Activated CD4-positive, alpha-beta T cell treated with anti-CD3 and anti-CD28 coated beads, Interleukin-2, amount 50 U/mL, for 16 hours (primary cell): ENCODE measurements around the gene SOCS1.
"Not testable (repeated sequence)": the region's sequence is repeated elsewhere in the genome, so short reads cannot be mapped to it uniquely, and the experiment has no call there.

Experiments
- DNase-seq: peaks from one replicate; pipeline ENCODE4 v3.0.0-alpha.2; 2020

SOCS1 gene

DNA sequence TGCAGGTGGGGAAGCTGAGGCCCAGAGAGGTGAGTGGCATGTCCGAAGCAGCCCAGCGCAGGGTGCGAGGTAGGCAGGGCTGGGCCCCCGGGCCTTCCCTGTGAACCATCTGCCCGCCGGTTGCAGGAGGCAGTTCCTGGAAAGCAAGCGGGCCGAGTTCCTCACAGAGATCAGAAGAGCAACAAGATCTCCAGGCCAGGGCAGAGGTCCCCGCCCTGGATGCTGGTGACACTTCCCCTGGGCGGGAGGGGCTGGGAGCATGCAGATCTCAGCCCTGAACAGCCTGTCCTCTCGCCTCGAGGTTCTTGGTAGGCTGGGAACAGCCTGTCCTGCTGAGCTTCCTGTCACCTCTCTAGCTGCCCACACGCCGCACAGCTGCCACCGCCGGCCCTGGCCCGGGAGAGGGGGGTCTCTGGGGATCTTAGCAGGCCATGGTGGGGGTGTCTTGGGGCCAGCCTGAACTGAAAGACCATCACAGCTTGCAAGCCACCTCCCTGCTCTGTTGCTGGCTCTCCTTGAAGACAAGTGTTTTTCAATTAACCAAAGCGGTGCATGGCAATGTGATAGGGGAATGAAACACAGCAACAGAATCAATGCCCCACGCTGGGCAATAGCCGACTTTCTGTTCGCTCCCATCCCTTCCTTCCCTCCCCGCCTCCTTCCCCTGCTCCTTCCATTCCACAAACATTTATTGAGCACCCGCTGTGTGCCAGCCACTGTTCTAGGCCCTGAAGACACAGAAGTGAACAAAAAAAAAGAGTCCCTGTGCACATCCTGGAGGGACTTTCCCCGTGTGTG, 31.7 kb downstream of the SOCS1 start:
- peak; percentile 85 for DNase-seq

DNA sequence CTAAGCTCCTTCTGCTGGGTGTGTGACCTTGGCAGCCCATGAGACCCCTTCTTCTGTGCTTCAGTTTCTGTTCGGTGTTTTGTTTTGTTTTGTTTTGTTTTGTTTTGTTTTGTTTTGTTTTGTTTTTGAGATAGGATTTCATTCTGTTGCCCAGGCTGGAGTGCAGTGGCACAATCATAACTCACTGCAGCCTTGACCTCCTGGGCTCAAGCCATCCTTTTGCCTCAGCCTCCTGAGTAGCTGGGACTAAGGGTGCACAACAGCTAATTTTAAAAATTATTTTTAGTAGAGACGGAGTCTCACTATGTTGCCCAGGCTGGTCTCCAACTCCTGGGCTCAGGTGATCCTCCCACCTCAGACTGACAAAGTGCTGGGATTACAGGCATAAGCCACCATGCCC, 35.5 kb downstream of the SOCS1 start:
- not testable (repeated sequence) for DNase-seq

DNA sequence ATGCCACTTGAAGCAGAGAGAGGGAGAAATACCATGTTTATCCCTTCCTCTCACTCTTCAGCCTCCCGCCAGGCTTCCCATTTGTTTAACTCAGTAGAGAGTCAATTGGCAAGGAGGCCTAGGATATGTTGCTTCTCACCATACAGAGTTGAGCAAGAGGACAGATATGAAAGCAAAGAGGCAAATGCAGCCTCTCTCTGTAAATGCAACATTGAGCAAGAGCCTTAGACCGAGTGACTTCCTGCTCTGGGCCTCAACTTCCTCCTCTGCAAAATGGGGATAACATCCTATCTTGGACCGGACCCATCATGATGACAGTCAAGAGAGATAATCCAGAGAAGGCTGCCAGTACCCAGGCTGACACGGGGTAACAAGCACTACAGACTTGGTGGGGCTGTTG, 36.8 kb downstream of the SOCS1 start:
- no peak for DNase-seq

DNA sequence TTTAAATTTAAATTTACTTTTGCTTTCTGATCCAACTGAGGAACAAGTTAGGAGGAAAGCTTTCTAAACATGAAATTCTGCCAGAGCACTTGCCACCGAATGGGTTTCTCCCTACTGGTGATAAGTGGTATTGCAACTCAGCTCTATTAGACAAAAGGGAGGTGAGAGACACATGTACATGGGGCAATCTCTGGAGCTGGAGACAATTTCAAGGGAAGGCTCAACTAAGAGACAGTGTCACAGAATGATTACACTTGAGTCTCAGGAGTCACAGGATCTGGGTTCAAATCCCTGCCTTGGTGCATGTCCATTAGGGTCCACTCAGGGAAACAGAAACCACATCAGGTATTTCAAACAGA, 37.4 kb downstream of the SOCS1 start:
- no peak for DNase-seq

DNA sequence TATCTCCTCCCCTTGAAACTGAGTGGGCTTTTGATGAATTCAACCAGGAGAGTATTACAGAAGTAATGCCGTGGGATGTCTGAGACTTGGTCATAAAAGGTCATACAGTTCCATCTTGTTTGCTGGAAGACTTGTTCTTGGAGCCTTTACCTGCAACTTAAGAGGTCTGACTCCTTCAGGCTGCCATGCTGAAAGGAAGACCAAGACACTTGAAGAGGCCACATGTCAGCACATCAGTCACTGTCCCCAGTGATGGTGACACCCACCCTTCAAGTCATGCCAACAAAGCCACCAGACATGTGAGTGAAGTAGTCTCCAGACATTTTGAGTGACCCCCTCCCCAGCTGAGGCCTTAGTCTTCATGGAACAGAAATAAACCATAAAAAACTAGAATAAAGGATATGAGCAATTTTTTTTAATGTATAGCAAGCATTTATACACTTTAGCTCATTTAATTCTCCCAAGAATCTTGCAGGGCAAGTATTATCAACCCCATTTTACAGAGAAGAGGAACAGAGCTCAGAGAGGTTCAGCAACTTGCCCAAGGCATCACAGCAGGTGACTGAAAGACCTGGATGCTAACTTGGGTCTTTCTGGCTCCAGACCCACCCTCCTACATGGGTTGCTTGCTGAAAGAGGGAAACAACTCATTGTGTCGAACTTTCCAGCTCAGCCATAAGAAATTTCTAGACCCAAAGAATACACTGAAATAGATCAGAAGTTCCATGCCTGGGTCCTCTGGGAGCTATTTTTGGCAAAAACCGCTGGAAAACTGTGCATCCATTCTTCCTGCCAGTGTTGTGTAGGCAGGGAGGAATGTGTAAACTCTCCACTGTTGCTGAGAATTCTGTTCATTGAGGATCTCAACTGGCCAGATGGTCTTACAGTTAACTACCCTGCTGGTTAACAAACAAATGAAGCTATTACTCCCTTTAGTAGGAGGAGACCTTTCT, 38.1 kb downstream of the SOCS1 start:
- DNase-seq, result no peak

DNA sequence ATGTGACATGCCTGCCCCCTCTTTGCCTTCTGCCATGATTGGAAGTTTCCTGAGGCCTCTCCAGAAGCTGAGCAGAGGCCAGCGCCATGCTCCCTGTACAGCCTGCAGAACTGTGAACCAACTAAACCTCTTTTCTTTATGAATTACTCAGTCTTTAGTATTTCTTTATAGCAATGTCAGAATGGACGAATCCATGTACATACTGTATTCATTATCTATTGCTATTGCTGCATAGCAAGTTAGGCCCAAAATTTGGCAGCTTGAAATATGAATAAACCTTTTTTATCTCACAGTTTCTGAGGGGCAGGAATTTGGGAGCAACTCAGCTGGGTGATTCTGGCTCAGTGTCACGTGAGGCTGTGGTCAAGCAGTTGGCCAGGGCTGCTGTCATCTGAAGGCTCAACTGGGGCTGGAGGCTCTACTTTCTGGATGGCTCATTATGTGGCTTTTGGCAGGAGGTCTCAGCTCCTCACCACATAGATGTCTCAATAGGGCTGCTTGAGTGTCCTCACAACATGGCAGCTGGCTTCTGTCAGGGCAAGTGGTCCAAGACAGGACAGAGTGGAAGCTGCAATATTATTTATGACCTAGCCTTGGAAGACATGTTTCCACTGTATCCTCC, 40.0 kb downstream of the SOCS1 start:
- no peak for DNase-seq

DNA sequence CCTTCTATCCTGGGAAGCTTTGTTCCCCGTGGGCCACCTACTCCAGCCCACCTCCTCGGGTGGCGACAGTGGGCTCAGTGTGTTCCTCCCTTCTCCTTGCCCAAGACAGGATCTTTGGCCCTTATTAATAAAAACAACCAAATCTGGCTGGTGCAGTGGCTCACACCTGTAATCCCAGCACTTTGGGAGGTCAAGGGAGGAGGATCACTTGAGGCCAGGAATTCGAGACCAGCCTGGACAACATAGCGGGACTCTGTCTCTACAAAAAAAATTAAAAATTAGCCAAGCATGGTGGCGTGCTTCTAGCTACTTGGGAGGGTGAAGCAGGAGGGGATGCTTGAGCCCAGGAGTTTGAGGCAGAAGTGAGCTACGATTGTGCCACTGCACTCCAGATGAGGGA, 42.2 kb downstream of the SOCS1 start:
- DNase-seq, result no peak

DNA sequence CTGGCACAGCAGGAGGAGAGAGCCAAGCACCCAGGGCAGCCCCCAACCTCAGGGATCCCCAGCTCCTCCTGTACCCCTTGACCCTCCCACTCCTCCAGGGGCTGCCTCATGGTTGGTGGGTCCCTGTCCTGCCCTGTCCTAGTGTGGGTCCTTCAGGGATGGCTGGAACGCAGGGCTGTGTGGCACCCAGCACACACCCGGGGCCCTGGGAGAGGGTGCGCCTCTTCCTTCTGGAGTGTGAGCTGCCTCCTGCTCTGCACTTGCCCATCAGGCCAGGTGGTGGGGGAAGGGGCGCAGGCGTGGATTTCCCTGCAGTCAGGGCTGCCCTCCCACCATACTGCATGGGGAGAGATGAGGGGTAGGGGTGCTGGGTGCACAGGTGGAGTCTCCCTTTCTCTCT, 42.6 kb downstream of the SOCS1 start:
- DNase-seq, result no peak

DNA sequence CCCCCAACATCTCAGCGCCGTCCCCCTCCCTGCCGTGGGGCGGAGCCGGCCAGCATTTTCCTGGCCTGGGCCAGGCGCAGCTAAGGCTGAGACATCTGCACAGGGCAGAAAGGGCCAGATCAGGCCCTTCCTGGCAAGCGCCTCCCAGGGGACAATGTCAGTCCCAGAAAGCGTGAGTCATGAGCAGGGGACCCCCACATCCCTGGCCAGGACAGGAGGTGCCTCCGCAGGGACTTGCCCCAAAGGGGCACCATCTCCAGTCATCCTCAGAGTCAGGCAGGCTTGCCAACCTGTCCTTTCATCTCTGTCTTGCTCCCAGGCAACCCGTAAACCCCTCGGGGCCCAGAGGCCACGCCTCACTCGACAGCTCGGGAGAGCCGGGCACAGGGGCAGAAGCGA, 43.2 kb downstream of the SOCS1 start:
- no peak for DNase-seq

DNA sequence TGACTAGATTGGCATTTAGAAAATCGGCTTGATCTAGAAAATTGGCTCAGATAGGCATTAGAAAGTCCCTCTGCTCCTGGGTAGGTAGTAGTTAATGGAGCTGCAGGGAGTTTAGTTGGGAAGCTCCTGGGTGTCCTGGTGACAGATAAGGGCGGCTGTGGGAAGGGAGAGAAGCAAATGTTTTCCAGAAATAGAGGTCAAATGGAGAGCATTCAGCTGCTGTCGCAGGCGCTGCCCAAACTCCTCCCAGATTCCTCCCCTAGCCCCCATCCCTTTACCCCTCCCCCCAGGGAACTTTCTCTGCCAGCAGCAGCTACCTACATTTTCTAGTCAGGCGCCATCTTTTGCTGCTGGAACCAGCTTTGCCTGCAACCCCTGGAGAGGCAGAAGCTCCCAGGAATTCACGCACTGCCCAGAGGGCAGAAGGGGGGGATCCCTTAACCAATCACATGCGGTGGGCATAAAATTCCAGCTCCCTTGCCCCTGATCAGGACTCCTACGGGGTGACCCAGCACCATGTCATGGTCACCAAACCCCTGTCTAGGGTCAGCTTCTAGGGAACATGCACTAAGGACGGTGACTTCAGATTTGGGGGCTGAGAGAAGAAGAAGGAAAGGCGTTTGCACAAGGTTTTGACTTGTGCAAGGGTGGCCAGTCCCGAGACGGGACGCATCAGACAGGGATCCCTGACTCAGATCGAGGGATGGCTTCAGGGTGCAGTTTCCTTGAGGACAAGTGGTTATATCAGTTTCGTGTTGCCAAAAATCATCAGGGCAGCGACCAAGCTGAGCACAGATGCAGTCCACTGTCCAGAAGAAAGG, 43.8 kb downstream of the SOCS1 start:
- DNase-seq, result no peak

DNA sequence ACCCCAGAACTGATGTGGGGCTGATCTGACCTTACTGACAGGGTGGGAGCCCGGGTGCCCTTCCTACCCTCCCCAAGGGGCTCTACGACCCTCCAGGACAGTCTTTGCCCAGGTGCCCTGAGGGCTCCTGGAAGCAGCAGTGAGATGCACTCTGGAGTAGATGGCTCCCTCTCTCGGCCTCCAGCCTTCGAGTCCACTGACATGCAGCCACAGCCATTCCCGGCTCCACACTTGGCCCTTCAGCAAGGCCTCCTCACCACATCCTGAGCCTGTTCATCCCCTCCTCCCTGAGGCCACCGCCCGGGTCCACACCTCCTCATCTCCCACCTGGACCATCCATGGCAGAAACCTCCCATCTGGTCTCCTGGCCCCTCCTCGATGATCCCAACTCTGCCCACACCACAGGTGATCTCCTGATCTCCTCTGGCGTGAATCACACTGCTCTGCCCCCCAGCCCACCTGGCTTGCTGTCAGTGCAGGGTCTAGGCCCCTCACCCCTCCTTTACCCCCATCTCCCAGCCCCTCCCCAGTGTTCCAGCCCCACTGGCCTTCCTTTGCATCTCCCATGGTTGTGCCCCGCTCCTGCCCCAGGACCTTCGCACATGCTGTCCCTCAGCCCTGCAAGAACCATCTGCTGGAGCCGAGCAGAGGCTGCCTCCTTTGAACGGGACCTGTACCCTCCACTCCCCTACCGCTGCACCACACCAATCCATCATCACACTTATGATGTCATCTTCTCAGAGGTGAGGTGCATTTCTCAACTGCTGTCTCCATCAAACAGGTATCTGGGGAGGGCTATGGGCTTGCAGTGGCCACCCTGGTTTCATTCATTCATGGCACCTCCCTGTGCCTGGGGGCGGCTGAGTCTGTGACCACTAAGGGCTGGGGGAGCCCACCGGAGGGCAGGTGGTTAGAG, 44.7 kb downstream of the SOCS1 start:
- no peak for DNase-seq

DNA sequence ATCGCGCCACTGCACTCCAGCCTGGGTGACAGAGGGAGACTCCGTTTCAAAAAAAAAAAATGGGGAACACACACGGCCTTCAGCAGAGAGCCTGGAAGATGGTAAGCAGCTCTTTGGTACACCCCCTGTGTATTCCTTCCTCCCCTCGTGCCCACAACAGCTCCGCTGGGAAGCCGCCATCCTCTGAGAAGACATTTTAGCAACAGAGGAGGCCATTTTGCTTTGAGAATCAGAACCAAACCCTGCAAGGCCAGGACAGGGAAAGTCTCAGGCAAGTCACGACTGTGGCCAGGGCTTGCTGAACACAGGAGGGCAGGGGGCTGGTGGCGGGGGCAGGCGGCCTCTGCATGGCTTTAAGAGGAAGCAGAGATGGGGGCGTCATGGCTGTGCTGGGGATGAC, 45.7 kb downstream of the SOCS1 start:
- no peak for DNase-seq

DNA sequence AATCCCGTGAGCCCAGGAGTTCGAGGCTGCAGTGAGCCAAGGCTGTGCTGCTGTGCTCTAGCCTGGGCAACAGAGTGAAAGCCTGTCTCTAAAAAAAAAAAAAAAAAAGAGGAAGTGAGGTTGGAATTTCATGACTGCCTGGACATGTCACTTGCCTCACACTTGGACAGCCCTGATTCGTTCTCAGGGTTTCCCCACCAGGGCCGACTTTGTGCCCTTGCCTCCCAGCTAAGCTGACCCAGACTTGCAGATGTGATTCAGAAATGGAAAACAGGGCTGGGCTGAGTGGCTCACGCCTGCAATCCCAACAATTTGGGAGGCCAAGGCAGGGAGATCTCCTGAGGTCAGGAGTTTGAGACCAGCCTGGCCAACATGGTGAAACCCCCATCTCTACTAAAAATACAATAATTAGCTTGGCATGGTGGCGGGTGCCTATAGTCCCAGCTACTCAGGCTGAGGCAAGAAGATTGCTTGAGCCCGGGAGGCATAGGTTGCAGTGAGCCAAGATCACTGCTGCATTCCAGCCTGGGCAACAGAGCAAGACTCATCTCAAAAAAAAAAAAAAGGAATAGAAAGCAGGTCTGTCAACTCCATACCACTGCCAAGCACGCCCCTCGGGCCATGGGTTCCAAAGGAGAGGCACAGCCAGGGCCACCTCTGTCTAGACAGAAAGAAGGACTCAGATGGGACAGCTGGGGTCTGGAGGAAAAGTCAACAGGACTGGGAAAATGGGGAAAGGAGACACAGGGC, 46.9 kb downstream of the SOCS1 start:
- DNase-seq, result no peak

DNA sequence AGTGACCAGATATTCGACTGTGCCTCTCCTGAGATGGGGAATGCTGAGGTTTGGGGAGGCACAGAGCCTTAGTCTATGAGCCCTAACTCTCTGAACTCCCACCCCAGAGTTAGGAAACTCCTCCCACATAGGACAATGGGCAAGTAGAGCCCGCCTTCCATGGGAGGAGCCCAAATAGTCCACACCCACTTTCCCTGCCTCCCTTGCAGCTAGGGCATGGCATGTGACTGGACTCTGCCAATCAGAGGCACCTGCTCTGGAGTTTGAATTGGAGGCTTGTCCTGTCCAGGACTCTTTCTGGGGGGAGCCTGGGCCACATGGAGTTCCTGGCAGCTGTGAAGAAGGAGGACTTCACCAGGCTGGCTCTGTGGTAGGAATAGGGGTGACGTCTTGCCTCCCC, 48.4 kb downstream of the SOCS1 start:
- DNase-seq, result peak; percentile 16

DNA sequence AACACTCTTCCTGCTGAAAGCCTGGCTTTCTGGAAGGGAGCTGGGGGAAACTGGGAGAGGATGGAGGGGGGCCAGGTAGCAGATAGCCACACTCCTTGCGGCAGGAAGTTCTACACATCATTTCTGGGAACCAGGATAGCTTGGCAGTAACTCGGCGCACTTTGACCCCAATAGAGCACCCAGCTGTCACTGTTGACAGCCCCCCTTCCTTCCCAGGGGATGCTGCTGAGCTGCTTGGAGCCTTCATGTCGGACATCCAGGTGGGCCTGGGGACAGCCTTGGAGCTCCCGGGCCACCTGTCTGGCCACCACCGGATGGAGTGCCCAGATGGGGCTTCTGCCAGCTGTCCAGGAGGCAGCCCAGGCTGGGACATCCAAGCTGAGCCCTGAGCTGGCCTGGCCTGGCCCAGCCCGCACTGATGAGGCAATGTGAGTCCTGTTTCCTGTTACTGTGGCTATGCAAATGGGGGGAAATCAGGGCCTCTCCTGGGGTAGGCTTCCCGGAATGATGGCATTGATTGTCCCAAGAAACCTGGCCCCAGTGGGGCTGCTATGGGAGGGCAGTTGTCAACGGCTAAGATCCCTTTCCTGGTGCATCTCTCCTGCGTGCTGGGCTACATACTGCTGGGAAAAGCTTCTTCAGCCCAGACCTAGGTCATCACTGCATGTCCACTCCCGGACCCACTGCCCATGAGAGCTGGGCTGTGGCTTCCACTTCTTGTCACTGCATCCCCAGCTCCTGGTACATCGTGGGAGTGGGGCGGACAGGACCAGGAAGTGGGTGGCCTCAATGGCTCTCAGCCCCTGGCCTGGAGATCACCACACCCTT, 50.0 kb downstream of the SOCS1 start:
- DNase-seq, result peak; percentile 51

DNA sequence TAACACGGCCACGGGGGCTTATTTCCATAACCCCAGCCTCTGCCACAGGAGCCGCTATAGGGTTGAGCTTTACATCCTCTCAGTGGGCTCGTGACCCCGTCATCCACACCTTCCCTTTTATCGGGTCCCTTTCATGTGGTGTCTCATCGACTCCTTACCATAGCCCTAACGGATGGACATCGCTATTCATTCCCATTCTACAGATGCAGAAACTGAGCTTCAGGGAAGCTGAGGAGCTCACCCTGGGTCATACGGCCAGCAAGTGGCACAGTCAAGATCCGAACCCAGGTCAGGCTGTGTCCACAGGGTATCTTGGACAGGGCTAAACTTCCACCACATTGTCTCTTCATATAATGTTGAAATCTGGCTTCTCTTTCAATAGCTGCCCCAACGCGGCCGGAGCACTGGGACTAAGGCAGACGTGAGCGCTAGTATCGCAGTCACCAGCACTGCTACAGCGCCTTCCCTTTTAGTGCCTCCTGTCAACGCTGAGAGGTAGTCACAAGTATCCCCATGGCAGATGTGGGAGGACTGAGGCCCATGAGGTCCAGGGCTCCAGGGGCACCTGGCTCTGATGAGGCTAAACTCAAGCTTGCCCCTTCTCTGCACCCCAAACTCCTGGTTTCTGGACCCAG, 50.8 kb downstream of the SOCS1 start:
- no peak for DNase-seq

DNA sequence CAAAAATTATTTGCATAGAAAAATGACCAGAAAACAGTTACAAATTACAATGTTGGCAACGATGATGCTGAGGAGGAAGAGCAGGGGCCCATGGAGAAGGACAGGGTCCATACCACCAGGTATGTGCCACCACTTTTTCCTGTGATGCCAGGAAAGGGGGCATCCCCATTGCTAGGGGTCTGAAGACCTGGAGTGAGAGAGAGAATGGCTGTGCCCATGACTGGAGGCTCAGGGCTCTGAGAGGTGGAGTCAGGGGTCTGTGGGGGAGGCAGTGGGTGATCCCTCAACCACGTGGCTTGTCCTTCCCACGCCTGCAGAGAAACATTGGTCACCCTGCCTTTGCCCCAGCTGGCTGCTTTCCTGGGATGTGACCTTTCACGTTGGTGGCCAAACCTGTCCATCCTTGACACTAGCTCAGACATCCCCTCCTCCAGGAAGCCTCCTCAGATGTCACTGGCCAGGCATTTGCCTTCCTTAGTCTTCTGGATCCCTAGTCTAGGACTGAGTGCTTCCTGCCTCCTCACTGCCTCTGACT, 51.4 kb downstream of the SOCS1 start:
- DNase-seq, result no peak
